GM18505 (cell line): ENCODE measurements around the gene GFRA1.

Experiments used
- ATAC-seq: cut with Tn5 transposase; IDR thresholded peaks from one replicate; pipeline ENCODE4 v1.9.1; 2021; ENCODE audit not compliant: unreplicated experiment
- POLR2A ChIP-seq: IDR thresholded peaks from 4 replicates; pipeline ENCODE4 v1.6.1; 2011; ENCODE audit warnings: borderline replicate concordance; ENCODE audit not compliant: insufficient read depth, insufficient read length; ENCODE audit errors: extremely low read depth

Gene GFRA1

GRCh38 chr10:116108095-116108494 is 164.9 kb downstream of the GFRA1 start:
- no peak for ATAC-seq
- no peak for TF ChIP-seq POLR2A

DNA sequence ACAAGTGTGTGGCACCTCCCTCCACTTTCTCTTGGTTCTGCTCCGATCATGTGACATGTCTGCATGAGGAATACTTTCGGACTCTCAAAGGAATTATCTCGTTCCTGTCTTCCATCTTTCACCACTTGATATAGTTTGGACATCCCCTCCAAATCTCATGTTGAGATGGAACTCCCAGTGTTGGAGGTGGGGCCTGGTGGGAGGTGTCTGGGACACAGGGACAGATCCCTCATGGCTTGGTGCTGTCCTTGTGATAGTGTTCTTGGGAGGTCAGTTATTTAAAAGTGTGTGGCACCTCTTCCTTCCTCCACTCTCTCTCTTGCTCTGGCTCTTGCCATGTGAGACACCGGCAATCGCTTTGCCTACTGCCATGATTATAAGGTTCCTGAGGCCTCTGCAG is 166.4 kb downstream of the GFRA1 start:
- TF ChIP-seq POLR2A = no peak
- no peak for ATAC-seq

DNA sequence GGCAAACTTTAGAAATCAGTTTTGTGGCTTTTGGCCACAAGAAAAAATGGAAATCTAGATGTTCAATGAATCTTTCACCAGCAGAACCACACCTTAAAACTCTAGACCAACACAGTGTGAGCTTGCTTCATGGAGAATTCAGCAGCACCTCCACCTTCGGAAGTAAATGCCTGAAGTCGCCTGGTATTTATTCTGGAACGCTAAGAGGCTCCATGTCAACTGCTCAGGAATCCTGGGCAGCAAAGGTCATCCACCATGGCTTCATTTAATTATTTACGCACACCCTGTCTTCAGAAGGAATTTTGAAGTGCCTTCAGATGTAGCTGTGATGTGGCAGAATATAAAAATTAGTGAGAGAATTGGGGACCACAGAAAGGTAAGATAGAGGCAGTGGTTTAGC is 167.7 kb downstream of the GFRA1 start:
- ATAC-seq = no peak

GRCh38 chr10:116104210-116104932 is 168.6 kb downstream of the GFRA1 start:
- TF ChIP-seq POLR2A = no peak
- no peak for ATAC-seq

More for the DNA sequence above, 167.7 kb downstream of the GFRA1 start:
- no peak for TF ChIP-seq POLR2A

GRCh38 chr10:116103668-116104067 is 169.3 kb downstream of the GFRA1 start:
- ATAC-seq = no peak
- no peak for TF ChIP-seq POLR2A

DNA sequence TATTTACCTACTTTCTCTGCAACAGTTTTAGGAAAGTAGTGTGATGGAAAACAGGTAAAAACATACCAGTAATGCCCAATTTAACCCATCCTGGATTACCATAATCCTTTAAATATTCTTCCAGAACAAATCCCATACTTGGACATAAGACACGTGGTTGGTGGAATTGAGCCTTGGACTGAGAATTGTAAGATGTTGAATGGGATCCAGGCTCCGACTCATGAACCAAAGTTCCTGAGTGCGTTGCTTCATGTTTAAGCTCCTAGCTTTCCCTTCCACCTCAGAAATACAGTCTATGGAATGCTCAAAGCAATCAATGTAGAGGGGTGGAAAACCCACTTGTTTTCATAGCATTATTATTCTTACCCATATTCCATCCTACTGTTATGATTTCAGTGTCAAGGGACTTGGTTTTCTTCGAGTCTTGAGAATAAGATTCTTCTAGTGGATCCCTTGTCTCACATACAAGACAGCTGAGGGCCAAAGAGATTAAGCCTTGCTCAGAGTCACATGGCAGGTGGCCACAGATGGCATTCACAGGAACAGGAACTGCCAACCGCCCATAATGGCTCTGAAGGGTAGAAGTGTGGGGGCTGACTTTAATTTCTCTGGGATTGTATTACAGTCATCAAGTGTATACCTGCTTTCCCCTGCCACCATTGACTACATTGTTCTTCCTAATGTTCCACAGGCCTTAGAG is 171.2 kb downstream of the GFRA1 start:
- ATAC-seq = no peak
- TF ChIP-seq POLR2A = no peak

GRCh38 chr10:116100984-116101383 is 172.0 kb downstream of the GFRA1 start:
- no peak for ATAC-seq
- TF ChIP-seq POLR2A = no peak

DNA sequence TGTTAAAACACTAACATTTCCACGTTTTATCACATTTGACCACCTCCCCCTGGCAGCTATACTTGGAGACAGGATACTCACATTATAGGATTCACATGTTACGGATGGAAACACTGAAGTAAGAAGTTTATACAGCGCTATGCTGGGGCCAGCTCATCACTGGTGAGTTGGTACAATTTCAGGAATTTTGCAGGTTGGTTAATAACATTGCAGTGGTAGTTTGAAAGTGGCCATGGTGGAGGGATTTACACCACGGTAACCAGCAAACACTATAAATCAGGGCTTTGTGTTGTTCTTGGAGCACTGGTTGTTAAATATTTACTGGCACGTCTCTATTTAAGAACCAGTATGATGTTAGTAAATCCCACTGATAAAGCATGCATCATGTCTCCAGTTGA is 174.0 kb downstream of the GFRA1 start:
- ATAC-seq = no peak
- TF ChIP-seq POLR2A = no peak

DNA sequence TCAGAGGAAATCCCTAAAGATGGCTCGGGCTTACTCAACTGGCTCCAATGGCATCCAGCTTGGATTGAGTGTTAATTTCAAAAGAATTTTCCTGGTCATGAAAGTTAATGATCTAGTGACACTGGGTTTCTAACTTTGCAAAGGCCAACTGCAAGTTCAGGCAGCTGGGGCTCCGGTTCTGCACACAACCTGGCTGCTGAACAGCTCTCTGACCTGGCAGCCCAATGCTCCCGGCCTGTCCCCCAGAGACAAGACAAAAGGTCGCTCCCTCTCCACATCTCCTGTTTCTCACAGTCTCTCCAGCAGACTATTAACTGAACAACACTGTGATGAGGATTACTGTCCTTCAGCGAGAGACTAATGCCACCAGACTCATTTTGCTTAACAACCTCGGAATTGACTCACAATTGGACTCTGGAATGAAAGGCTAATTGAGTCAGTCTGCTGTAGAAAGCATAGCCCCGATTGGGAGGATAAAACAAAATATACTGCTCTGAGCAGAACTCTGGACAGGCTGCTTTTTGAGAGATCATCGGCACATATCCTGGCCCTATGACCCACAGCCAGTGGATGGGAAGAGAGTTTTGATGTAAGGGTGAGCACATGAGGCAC is 174.5 kb downstream of the GFRA1 start:
- no peak for ATAC-seq
- TF ChIP-seq POLR2A = no peak

GRCh38 chr10:116097239-116097784 is 175.7 kb downstream of the GFRA1 start:
- ATAC-seq = no peak
- no peak for TF ChIP-seq POLR2A

DNA sequence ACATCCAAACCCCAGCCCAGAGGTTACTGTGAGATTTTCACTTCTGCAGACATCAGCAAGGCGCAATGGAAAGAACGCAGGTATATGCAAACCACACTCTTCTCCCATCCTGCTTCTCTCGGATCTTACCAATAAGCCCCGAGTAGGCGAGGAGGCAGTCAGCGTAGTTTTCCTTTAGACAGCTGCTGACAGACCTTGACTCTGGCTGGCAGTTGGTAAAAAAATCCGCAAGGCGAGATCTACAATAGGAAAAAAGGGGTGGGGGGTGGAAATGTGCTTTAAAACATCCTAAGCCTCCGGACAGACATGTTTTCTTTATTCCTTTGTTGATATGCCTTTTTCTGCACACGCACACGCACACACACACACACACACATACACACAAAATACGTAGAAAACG is 176.5 kb downstream of the GFRA1 start:
- TF ChIP-seq POLR2A = no peak
- ATAC-seq = no peak

GRCh38 chr10:116094356-116094755 is 178.7 kb downstream of the GFRA1 start:
- no peak for ATAC-seq
- TF ChIP-seq POLR2A = no peak

- no peak for TF ChIP-seq POLR2A
- ATAC-seq = no peak
Observed at GRCh38 chr10:116093031-116093430, 180.0 kb downstream of the GFRA1 start.

- no peak for TF ChIP-seq POLR2A
- ATAC-seq = no peak
Observed at GRCh38 chr10:116088985-116089384, 184.0 kb downstream of the GFRA1 start.

- ATAC-seq = no peak
- no peak for TF ChIP-seq POLR2A
Observed at GRCh38 chr10:116085323-116085722, 187.7 kb downstream of the GFRA1 start.

- no peak for ATAC-seq
- TF ChIP-seq POLR2A = no peak
Observed at GRCh38 chr10:116084161-116084560, 188.8 kb downstream of the GFRA1 start.
